K562 (cell line): ENCODE measurements around the gene KAT5. TPM values are rescaled to one million over a fixed set of nuclear protein-coding genes. Genes with fewer than 3 reads are reported as not detected.

Experiments used
- C11orf30 ChIP-seq: fragments of 450-650 bp; IDR thresholded peaks from 2 replicates; pipeline ENCODE4 v1.6.1; 2016; ENCODE audit warnings: low read depth, mild to moderate bottlenecking
- CBFA2T2 ChIP-seq: fragments of 450-650 bp; conservative IDR thresholded peaks from 2 replicates; pipeline ENCODE4 v1.6.1; 2017; ENCODE audit warnings: mild to moderate bottlenecking
- CBFB ChIP-seq: sonication (generic); formaldehyde crosslinking; IDR thresholded peaks from 2 replicates; pipeline ENCODE4 v1.4.0; 2020; ENCODE audit warnings: mild to moderate bottlenecking, missing genetic modification reagents
- EGR1 ChIP-seq: fragments of 450-650 bp; conservative IDR thresholded peaks from 2 replicates; pipeline ENCODE4 v1.6.1; 2017; ENCODE audit warnings: mild to moderate bottlenecking
- ETV5 ChIP-seq: sonication (generic); formaldehyde crosslinking; IDR thresholded peaks from 2 replicates; pipeline ENCODE4 v1.4.0; 2020; ENCODE audit warnings: low read depth, mild to moderate bottlenecking, missing genetic modification reagents
- KDM1A ChIP-seq, 2 experiments: fragments of 450-650 bp; IDR thresholded peaks; 2 replicates each; pipeline ENCODE4 v1.6.1; 2016; ENCODE audit warnings: mild to moderate bottlenecking in 2 of 2
- MXI1 ChIP-seq: IDR thresholded peaks from 2 replicates; pipeline ENCODE4 v1.6.1; 2011; ENCODE audit warnings: low read depth, mild to moderate bottlenecking, improper control_type of control experiment, low read length
- NCOA4 ChIP-seq: fragments of 450-650 bp; IDR thresholded peaks from 2 replicates; pipeline ENCODE4 v1.6.1; 2018; ENCODE audit warnings: mild to moderate bottlenecking; ENCODE audit not compliant: partially characterized antibody
- PURB ChIP-seq: sonication (generic); formaldehyde crosslinking; IDR thresholded peaks from 2 replicates; pipeline ENCODE4 v1.9.0; 2021; ENCODE audit warnings: low read depth, mild to moderate bottlenecking, missing genetic modification reagents
- SFPQ ChIP-seq: fragments of 200-400 bp; formaldehyde crosslinking; IDR thresholded peaks from 2 replicates; pipeline ENCODE4 v1.6.1; 2017; ENCODE audit warnings: mild to moderate bottlenecking, low read depth, low read length, moderate library complexity
- ZNF143 ChIP-seq: sonication (generic); formaldehyde crosslinking; IDR thresholded peaks from 2 replicates; pipeline ENCODE4 v1.9.0; 2022; ENCODE audit warnings: mild to moderate bottlenecking, missing genetic modification reagents
- ZNF274 ChIP-seq: IDR thresholded peaks from 2 replicates; pipeline ENCODE4 v1.6.1; 2011; ENCODE audit warnings: low read depth, mild to moderate bottlenecking, low read length, moderate library complexity, borderline replicate concordance
- ZNF354B ChIP-seq: fragments of 250-450 bp; sonication (Bioruptor Pico); IDR thresholded peaks from 2 replicates; pipeline ENCODE4 v1.4.0; 2020
- ZNF655 ChIP-seq: fragments of 250-450 bp; sonication (Bioruptor Pico); IDR thresholded peaks from 2 replicates; pipeline ENCODE4 v1.5.0; 2021
- ZNF699 ChIP-seq: fragments of 250-450 bp; sonication (Bioruptor Pico); IDR thresholded peaks from 2 replicates; pipeline ENCODE4 v1.8.0; 2021; ENCODE audit warnings: mild to moderate bottlenecking, moderate library complexity; ENCODE audit not compliant: insufficient replicate concordance
- ZNF76 ChIP-seq: fragments of 250-450 bp; sonication (Bioruptor Pico); IDR thresholded peaks from 2 replicates; pipeline ENCODE4 v1.4.0; 2020; ENCODE audit warnings: mild to moderate bottlenecking, moderate library complexity, borderline replicate concordance
- ZZZ3 ChIP-seq: fragments of 450-650 bp; IDR thresholded peaks from 2 replicates; pipeline ENCODE4 v1.6.1; 2016; ENCODE audit warnings: antibody characterized with exemption, mild to moderate bottlenecking, moderate library complexity
- polyA plus RNA-seq, 8 experiments: library from polyadenylated mRNA; depleted of rRNA in 4 of 8; stranded (reverse) in 5 of 8; unstranded in 3 of 8; fragments of >200 nt; fragmentation: Nextera tagmentation in 2 of 8; fragmentation: Illumina TruSeq in 1 of 8; extraction: Ambion mirVana in 2 of 8; extraction: Trizol in 1 of 8; gene quantifications; 2 replicates each; pipeline versions ENCODE4 v1.2.1 to v1.2.3, GENCODE V29; 2011 to 2014; ENCODE audit warnings: inconsistent platforms in 1 of 8, missing spikeins in 1 of 8
- total RNA-seq, 7 experiments: library from RNA; depleted of rRNA in 6 of 7; stranded (reverse); fragments of >200 nt in 6 of 7; fragmentation: Illumina TruSeq in 2 of 7; extraction: Trizol in 2 of 7; gene quantifications; 2 replicates each; pipeline versions ENCODE4 v1.2.1 to v1.2.3, GENCODE V29; 2011 to 2021; ENCODE audit warnings: low replicate concordance in 1 of 7
- TF ChIP-seq, protein P1 (sequence below): sonication (generic); formaldehyde crosslinking; IDR thresholded peaks from 2 replicates; pipeline ENCODE4 v1.4.0; 2020; ENCODE audit warnings: mild to moderate bottlenecking, missing genetic modification reagents
- TF ChIP-seq, protein P2 (sequence below): sonication (generic); formaldehyde crosslinking; IDR thresholded peaks from 2 replicates; pipeline ENCODE4 v1.8.0; 2022; ENCODE audit warnings: missing genetic modification reagents, mild to moderate bottlenecking, moderate library complexity, borderline replicate concordance
- TF ChIP-seq, protein P3 (sequence below): fragments of 450-650 bp; formaldehyde crosslinking; IDR thresholded peaks from 2 replicates; pipeline ENCODE4 v1.4.0; 2020; ENCODE audit warnings: mild to moderate bottlenecking, mixed read lengths

The KAT5 gene
- total and polyA plus RNA-seq, 9 of the 15 experiments (the other 6 are each of a cell fraction or from before 2014, with no cell fraction given) = 3.6 to 76.8 (median 52.7) TPM

GRCh38 chr11:65711785-65712632 is at the start of gene KAT5 (continued):
- TF ChIP-seq ZNF274 (no peak), MXI1 (no peak), CBFA2T2 (peak; percentile 100), ZNF354B (no peak; the same call in 1 of the 2 replicates), KDM1A (IDR thresholded peaks at IDR 0.05) (no peak), CBFB (CRISPR knock-in tag) (no peak; the same call in 1 of the 2 replicates), ETV5 (CRISPR knock-in tag) (peak; percentile 83), EGR1 (peak; percentile 53), SFPQ (no peak), NCOA4 (no peak), ZNF655 (CRISPR knock-in tag) (no peak), ZNF699 (CRISPR knock-in tag) (no peak), ZNF143 (0 out of 2 replicates have a peak, but pooled peaks have one; percentile 39), ZNF76 (CRISPR knock-in tag) (peak; percentile 93), PURB (no peak), ZZZ3 (peak; percentile 81; the same call in 1 of the 2 replicates), C11orf30 (peak; percentile 100)
- TF ChIP-seq, protein P1, sequence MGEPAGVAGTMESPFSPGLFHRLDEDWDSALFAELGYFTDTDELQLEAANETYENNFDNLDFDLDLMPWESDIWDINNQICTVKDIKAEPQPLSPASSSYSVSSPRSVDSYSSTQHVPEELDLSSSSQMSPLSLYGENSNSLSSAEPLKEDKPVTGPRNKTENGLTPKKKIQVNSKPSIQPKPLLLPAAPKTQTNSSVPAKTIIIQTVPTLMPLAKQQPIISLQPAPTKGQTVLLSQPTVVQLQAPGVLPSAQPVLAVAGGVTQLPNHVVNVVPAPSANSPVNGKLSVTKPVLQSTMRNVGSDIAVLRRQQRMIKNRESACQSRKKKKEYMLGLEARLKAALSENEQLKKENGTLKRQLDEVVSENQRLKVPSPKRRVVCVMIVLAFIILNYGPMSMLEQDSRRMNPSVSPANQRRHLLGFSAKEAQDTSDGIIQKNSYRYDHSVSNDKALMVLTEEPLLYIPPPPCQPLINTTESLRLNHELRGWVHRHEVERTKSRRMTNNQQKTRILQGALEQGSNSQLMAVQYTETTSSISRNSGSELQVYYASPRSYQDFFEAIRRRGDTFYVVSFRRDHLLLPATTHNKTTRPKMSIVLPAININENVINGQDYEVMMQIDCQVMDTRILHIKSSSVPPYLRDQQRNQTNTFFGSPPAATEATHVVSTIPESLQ (CRISPR knock-in tag) = peak; percentile 88; the same call in 1 of the 2 replicates
- TF ChIP-seq, protein P2, sequence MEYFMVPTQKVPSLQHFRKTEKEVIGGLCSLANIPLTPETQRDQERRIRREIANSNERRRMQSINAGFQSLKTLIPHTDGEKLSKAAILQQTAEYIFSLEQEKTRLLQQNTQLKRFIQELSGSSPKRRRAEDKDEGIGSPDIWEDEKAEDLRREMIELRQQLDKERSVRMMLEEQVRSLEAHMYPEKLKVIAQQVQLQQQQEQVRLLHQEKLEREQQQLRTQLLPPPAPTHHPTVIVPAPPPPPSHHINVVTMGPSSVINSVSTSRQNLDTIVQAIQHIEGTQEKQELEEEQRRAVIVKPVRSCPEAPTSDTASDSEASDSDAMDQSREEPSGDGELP (CRISPR knock-in tag) = peak; percentile 90
- TF ChIP-seq, protein P3, sequence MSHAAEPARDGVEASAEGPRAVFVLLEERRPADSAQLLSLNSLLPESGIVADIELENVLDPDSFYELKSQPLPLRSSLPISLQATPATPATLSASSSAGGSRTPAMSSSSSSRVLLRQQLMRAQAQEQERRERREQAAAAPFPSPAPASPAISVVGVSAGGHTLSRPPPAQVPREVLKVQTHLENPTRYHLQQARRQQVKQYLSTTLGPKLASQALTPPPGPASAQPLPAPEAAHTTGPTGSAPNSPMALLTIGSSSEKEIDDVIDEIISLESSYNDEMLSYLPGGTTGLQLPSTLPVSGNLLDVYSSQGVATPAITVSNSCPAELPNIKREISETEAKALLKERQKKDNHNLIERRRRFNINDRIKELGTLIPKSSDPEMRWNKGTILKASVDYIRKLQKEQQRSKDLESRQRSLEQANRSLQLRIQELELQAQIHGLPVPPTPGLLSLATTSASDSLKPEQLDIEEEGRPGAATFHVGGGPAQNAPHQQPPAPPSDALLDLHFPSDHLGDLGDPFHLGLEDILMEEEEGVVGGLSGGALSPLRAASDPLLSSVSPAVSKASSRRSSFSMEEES = peak; percentile 100
